ENCODE results near the gene SRRT. TPM values are rescaled to one million over a fixed set of nuclear protein-coding genes. Genes with fewer than 3 reads are reported as not detected.
"Not testable (repeated sequence)": the region's sequence is repeated elsewhere in the genome, so short reads cannot be mapped to it uniquely, and the experiment has no call there.

Gene SRRT
- polyA plus RNA-seq, 4 donors: 152 to 174 (median 162) TPM

GRCh38 chr7:100923616-100924015 lies 48.7 kb downstream of the SRRT start:
- DNase-seq (ENCODE audit: low read depth in 4 of 4, low spot score in 3 of 4): not testable (repeated sequence)

DNA sequence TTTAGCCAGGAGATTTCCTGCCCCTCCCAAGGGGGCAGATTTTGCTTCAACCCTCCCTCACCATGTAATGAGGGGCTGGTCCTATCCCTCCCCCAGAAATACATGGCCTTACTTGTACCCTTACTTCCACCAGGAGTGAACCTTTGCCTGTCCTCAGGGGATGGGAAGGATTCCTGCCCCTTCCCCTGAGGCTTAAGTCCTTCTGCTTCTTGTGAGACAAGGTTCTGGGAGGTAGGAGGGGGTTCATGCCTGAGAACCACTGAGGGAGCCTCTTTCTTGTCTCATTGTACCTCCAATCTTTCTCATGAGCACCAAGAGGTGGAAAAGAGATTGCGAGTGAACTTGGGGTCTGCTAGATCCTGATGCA lies 54.9 kb downstream of the SRRT start:
- no peak for DNase-seq (ENCODE audit: low read depth in 4 of 4, low spot score in 3 of 4)

GRCh38 chr7:100933734-100934133 lies 58.8 kb downstream of the SRRT start:
- no peak for DNase-seq (ENCODE audit: low read depth in 4 of 4, low spot score in 3 of 4)

DNA sequence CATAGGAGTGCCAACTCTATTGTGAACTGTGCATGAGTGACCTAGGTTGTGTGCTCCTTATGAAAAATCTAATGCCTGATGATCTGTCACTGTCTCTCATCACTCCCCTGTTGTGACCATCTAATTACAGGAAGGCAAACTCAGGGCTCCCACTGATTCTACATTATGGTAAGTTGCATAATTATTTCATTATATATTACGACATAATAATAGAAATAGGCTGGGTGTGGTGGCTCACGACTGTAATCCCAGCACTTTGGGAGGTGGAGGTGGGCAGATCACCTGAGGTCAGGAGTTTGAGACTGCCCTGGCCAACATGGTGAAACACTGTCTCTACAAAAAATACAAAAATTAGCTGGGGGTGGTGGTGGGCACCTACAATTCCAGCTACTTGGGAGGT lies 60.5 kb downstream of the SRRT start:
- DNase-seq (ENCODE audit: low read depth in 4 of 4, low spot score in 3 of 4): not testable (repeated sequence)

DNA sequence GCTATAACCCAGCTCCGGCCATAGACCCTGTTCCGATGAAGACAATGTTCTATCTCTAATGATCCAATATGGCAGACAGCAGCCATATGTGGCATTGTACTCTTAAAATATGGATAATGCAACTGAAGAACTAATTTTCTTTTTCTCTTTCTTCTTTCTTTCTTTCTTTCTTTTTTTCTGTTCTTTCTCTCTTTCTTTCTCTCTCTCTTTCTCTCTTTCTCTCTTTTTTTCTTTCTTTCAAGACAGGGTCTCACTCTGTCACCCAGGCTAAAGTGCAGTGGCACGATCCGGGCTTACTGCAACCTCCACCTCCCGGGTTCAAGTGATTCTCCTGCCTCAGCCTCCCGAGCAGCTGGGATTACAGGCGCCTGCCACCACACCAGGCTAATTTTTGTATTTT lies 61.3 kb downstream of the SRRT start:
- DNase-seq (ENCODE audit: low read depth in 4 of 4, low spot score in 3 of 4): not testable (repeated sequence)

Other genes starting within 250 kb of the SRRT start
- gene TFR2, start 233.6 kb upstream of the SRRT start, polyA plus RNA-seq (ENCODE audit: insufficient read length in 4 of 4): 1 to 10 TPM in 1 of 4 donors, under 1 TPM in 3; 0.82 to 1.4 (median 0.87) TPM
- gene ACTL6B, start 218.7 kb upstream of the SRRT start, polyA plus RNA-seq (ENCODE audit: insufficient read length in 4 of 4): under 1 TPM in 1 of 4 donors, not detected in 3; 0.16 TPM
- gene GNB2, start 201.4 kb upstream of the SRRT start, polyA plus RNA-seq (ENCODE audit: insufficient read length in 4 of 4): 100 to 1,000 TPM; 204 to 237 (median 215) TPM
- gene GIGYF1, start 180.9 kb upstream of the SRRT start, polyA plus RNA-seq (ENCODE audit: insufficient read length in 4 of 4): 10 to 100 TPM; 37.4 to 49.7 (median 39.9) TPM
- 10 to 100 TPM; 22.6 to 34.5 (median 25.0) TPM for gene POP7, start 169.0 kb upstream of the SRRT start, polyA plus RNA-seq (ENCODE audit: insufficient read length in 4 of 4)
- under 1 TPM in 2 of 4 donors, not detected in 2; 0.08 to 0.16 TPM for gene EPO, start 154.6 kb upstream of the SRRT start, polyA plus RNA-seq (ENCODE audit: insufficient read length in 4 of 4)
- under 1 TPM in 1 of 4 donors, not detected in 3; 0.04 TPM for gene ZAN, start 141.5 kb upstream of the SRRT start, polyA plus RNA-seq (ENCODE audit: insufficient read length in 4 of 4)
- gene EPHB4, start 47.6 kb upstream of the SRRT start, polyA plus RNA-seq (ENCODE audit: insufficient read length in 4 of 4): 10 to 100 TPM; 86.1 to 96.3 (median 89.4) TPM
- gene SLC12A9, start 22.4 kb upstream of the SRRT start, polyA plus RNA-seq (ENCODE audit: insufficient read length in 4 of 4): 10 to 100 TPM; 19.5 to 28.5 (median 24.9) TPM
- gene TRIP6, start 7.7 kb upstream of the SRRT start, polyA plus RNA-seq (ENCODE audit: insufficient read length in 4 of 4): 10 to 100 TPM; 66.1 to 91.5 (median 70.6) TPM
- 1 to 10 TPM; 1.5 to 3.4 (median 1.9) TPM for gene UFSP1, start 14.6 kb downstream of the SRRT start, polyA plus RNA-seq (ENCODE audit: insufficient read length in 4 of 4)
- gene ACHE, start 20.8 kb downstream of the SRRT start, polyA plus RNA-seq (ENCODE audit: insufficient read length in 4 of 4): 1 to 10 TPM; 3.8 to 7.1 (median 4.7) TPM
- gene MUC3A, start 74.4 kb downstream of the SRRT start, polyA plus RNA-seq (ENCODE audit: insufficient read length in 4 of 4): under 1 TPM; 0.24 to 0.69 (median 0.53) TPM
- under 1 TPM in 2 of 4 donors, not detected in 2; 0.10 to 0.24 TPM for gene MUC12, start 94.5 kb downstream of the SRRT start, polyA plus RNA-seq (ENCODE audit: insufficient read length in 4 of 4)
- gene MUC17, start 145.0 kb downstream of the SRRT start, polyA plus RNA-seq (ENCODE audit: insufficient read length in 4 of 4): under 1 TPM in 1 of 4 donors, not detected in 3; 0.13 TPM
- 10 to 100 TPM; 15.6 to 19.0 (median 17.1) TPM for gene TRIM56, start 210.4 kb downstream of the SRRT start, polyA plus RNA-seq (ENCODE audit: insufficient read length in 4 of 4)

Data from right renal pelvis (tissue), 4 donors.